Stimulated activated CD8-positive, alpha-beta memory T cell treated with anti-CD3 and anti-CD28 coated beads, Interleukin-15, amount 100 ng/mL, for 24 hours (primary cell): ENCODE data around the gene SLCO1A2.

Experiments used
- DNase-seq: peaks from one replicate; pipeline ENCODE4 v3.0.0-alpha.2; 2020; ENCODE audit warnings: low read depth

The SLCO1A2 gene

DNA sequence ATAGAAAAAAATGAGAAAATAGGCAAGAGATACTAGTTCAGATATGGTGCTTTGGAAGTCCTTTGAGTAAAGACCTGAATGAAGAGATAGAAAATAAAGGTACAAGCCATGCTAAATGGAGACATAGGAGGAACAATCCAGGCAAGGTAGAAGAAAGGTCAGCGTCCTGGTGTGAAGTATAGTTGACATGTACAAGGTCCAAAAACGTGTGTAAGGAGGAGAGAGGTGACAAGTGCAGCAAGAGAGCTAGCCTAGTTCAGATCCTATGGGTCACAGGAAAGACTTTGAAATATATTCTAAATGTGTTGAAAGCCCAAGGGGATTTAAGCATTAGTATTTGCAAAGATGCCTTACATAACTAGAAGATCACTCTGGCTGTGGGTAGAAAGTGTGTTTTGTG lies 115.5 kb downstream of the SLCO1A2 start:
- DNase-seq = no peak
